IMR-90 (cell line): ENCODE measurements around the gene ZSWIM3. TPM values are rescaled to one million over a fixed set of nuclear protein-coding genes. Genes with fewer than 3 reads are reported as not detected.

Source experiments
- ATAC-seq: fragments of 200-7000 bp; cut with Tn5 transposase; 2 replicates; pipeline ENCODE4 v1.9.1; 2020; ENCODE audit warnings: low read depth, mild to moderate bottlenecking, moderate library complexity
- BruUV-seq: library from RNA; stranded (reverse); fragments of 400-500 nt; replicated peaks from 2 replicates; lab custom pipeline; 2021; lab: Mats Ljungman, UMichigan
- CTCF ChIA-PET: fragments of 300-600 bp; formaldehyde crosslinking; extraction: SDS; loops from one replicate; lab custom pipeline; 2021; ENCODE audit warnings: antibody characterized with exemption; lab: Yijun Ruan, JAX
- POLR2A ChIA-PET: fragments of 300-600 bp; sonication (Branson Sonifier 250); formaldehyde crosslinking; loops from one replicate; lab custom pipeline; 2022; ENCODE audit warnings: antibody characterized with exemption; ENCODE audit not compliant: unreplicated experiment; lab: Charles Lee
- DNase-seq: peaks from one replicate; pipeline ENCODE4 v3.0.0; 2013
- H2AFZ ChIP-seq: replicated peaks from 2 replicates; pipeline ENCODE3; 2013; ENCODE audit warnings: low read length, mild to moderate bottlenecking; ENCODE audit not compliant: poor library complexity
- H2AK5ac ChIP-seq: 2 replicates; pipeline ENCODE4 v1.6.1; 2013; ENCODE audit warnings: low read depth, low read length, inconsistent platforms
- H2AK9ac ChIP-seq: replicated peaks from 2 replicates; pipeline ENCODE3; 2013; ENCODE audit warnings: mild to moderate bottlenecking, low read depth, low read length, moderate library complexity; ENCODE audit not compliant: poor library complexity
- H2BK120ac ChIP-seq: 2 replicates; pipeline ENCODE4 v1.6.1; 2013; ENCODE audit warnings: low read depth, low read length, inconsistent platforms
- H2BK15ac ChIP-seq: 3 replicates; pipeline ENCODE4 v1.6.1; 2013; ENCODE audit warnings: low read depth, low read length, inconsistent platforms
- H2BK20ac ChIP-seq: 2 replicates; pipeline ENCODE4 v1.6.1; 2013; ENCODE audit warnings: low read depth, mild to moderate bottlenecking, inconsistent platforms, low read length, moderate library complexity
- H2BK5ac ChIP-seq: 2 replicates; pipeline ENCODE4 v1.6.1; 2013; ENCODE audit warnings: mild to moderate bottlenecking, low read depth, low read length, inconsistent platforms; ENCODE audit not compliant: poor library complexity, severe bottlenecking
- H3K14ac ChIP-seq: replicated peaks from 2 replicates; pipeline ENCODE4 v1.6.1; 2013; ENCODE audit warnings: low read depth, low read length, inconsistent platforms
- H3K18ac ChIP-seq: 2 replicates; pipeline ENCODE4 v1.6.1; 2013; ENCODE audit warnings: low read depth, low read length, control low read depth
- H3K23ac ChIP-seq: 2 replicates; pipeline ENCODE4 v1.6.1; 2013; ENCODE audit warnings: low read depth, low read length, inconsistent platforms
- H3K27ac ChIP-seq: 2 replicates; pipeline ENCODE4 v1.5.1; 2013; ENCODE audit warnings: mild to moderate bottlenecking, control low read depth, low read length; ENCODE audit not compliant: insufficient read depth
- H3K27me3 ChIP-seq: 2 replicates; pipeline ENCODE4 v1.6.1; 2013; ENCODE audit warnings: low read length; ENCODE audit not compliant: control insufficient read depth, insufficient read depth
- H3K36me3 ChIP-seq: 2 replicates; pipeline ENCODE4 v1.6.1; 2013; ENCODE audit warnings: low read length, mixed read lengths; ENCODE audit not compliant: control insufficient read depth, insufficient read depth
- H3K4ac ChIP-seq: 2 replicates; pipeline ENCODE4 v1.6.1; 2013; ENCODE audit warnings: low read depth, low read length, inconsistent platforms
- H3K4me1 ChIP-seq: 2 replicates; pipeline ENCODE4 v1.6.1; 2013; ENCODE audit warnings: low read length, mixed read lengths; ENCODE audit not compliant: control insufficient read depth, insufficient read depth
- H3K4me2 ChIP-seq: 2 replicates; pipeline ENCODE4 v1.6.1; 2013; ENCODE audit warnings: low read depth, mild to moderate bottlenecking, control low read depth, low read length, moderate library complexity
- H3K4me3 ChIP-seq: 2 replicates; pipeline ENCODE4 v1.5.1; 2013; ENCODE audit warnings: low read depth, mild to moderate bottlenecking, control low read depth, low read length, moderate library complexity; ENCODE audit not compliant: insufficient read depth
- H3K56ac ChIP-seq: 2 replicates; pipeline ENCODE4 v1.6.1; 2013; ENCODE audit warnings: low read length, inconsistent platforms; ENCODE audit not compliant: insufficient read depth; ENCODE audit errors: extremely low read depth
- H3K79me1 ChIP-seq, 2 experiments: 2 replicates each; pipeline ENCODE4 v1.6.1; 2013; ENCODE audit warnings: low read length in 2 of 2, inconsistent platforms in 1 of 2, low read depth in 1 of 2
- H3K9ac ChIP-seq: 2 replicates; pipeline ENCODE4 v1.6.1; 2013; ENCODE audit warnings: low read depth, low read length, control low read depth
- H3K9me1 ChIP-seq: 2 replicates; pipeline ENCODE4 v1.6.1; 2013; ENCODE audit warnings: low read length, inconsistent platforms; ENCODE audit not compliant: insufficient read depth
- H3K9me3 ChIP-seq: 2 replicates; pipeline ENCODE4 v1.6.1; 2013; ENCODE audit warnings: low read length; ENCODE audit not compliant: control insufficient read depth, insufficient read depth
- H4K20me1 ChIP-seq: 2 replicates; pipeline ENCODE4 v1.6.1; 2013; ENCODE audit warnings: low read length, inconsistent platforms; ENCODE audit not compliant: insufficient read depth
- H4K5ac ChIP-seq: 2 replicates; pipeline ENCODE4 v1.6.1; 2013; ENCODE audit warnings: mild to moderate bottlenecking, low read depth, low read length, control low read depth
- H4K8ac ChIP-seq, 2 experiments: 2 replicates each; pipeline ENCODE4 v1.6.1; 2013; ENCODE audit warnings: low read depth in 2 of 2, low read length in 2 of 2, control low read depth in 1 of 2, inconsistent platforms in 1 of 2
- H4K91ac ChIP-seq: 2 replicates; pipeline ENCODE4 v1.6.1; 2013; ENCODE audit warnings: low read depth, low read length, inconsistent platforms; ENCODE audit not compliant: insufficient read depth
- FOS ChIP-seq: fragments of 150-350 bp; IDR thresholded peaks from 2 replicates; pipeline ENCODE4 v1.6.1; 2016; ENCODE audit warnings: low read depth, low read length
- SMC3 ChIP-seq: fragments of 150-350 bp; IDR thresholded peaks from 2 replicates; pipeline ENCODE4 v1.6.1; 2016; ENCODE audit warnings: low read depth, mild to moderate bottlenecking, antibody characterized with exemption, low read length, moderate library complexity
- WGBS, 2 experiments: methylation state at CpG; one replicate each; pipeline versions ENCODE4 v1.1.5 to v1.1.7; 2013; ENCODE audit warnings: missing lambda C conversion rate in 2 of 2; ENCODE audit not compliant: insufficient read length in 1 of 2; ENCODE audit errors: extremely low coverage in 2 of 2; 5-methylcytosine and 5-hydroxymethylcytosine counted together
- dilution Hi-C: fragments of 300-500 bp; cut with HindIII; formaldehyde crosslinking; loops from one replicate; pipeline ENCODE4 v1.14.3; 2018; ENCODE audit warnings: low sequenced_read_pairs; ENCODE audit not compliant: unreplicated experiment
- in situ Hi-C: fragments of 300-500 bp; cut with MboI; formaldehyde crosslinking; loops from 3 replicates; pipeline ENCODE4 v1.14.3; 2019; ENCODE audit warnings: low sequenced_read_pairs, inconsistent platforms, mixed read lengths
- intact Hi-C: fragments of 100-400 bp; cut with micrococcal nuclease; formaldehyde crosslinking; loops from 2 replicates; pipeline ENCODE4 v1.10.0; 2022
- polyA plus RNA-seq, 3 experiments: library from polyadenylated mRNA; depleted of rRNA; stranded (reverse); fragments of >200 nt; gene quantifications; 2 replicates each; pipeline ENCODE4 v1.2.3, GENCODE V29; 2012; ENCODE audit warnings: low replicate concordance in 1 of 3
- total RNA-seq: library from RNA; depleted of rRNA; stranded (reverse); fragments of >200 nt; gene quantifications from 2 replicates; pipeline ENCODE4 v1.2.3, GENCODE V29; 2012

Gene ZSWIM3
- total and polyA plus RNA-seq, 2 of the 4 experiments (the other 2 are of a cell fraction), result 3.3 to 8.6 TPM

GRCh38 chr20:45827030-45827652 is 30.3 kb upstream of the ZSWIM3 start, which contains the start of gene TNNC2 (continued):
- TF ChIP-seq FOS (no peak), SMC3 (no peak)

DNA sequence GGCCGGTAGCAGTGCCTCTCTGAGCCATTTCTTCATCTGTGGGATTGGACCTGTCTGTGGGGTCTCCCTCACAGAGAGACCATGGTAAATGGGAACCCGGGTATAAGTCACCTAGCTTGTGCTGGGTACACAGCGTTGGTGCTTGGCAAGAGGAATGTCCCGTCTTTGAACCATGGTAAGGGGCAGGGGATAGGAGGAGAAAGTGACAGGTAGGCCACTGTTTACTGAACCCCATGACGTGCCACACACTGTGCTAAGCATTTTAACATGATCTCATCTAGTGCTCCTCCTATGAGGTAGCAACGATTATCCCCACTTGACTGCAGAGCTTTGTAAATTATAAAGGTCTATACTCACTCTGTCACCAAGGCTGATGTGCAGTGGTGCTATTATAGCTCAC is 29.7 kb upstream of the ZSWIM3 start:
- Histone ChIP-seq H3K4me3 (no peak overlapping the region), H3K9me3 (no peaks in the 10 kb centered on the region), H3K27ac (no peak overlapping the region), H3K18ac (no peak overlapping the region), H2AFZ (no peak overlapping the region), H3K9me1 (no peaks in the 10 kb centered on the region), H3K4me2 (no peak overlapping the region), H3K23ac (no peak overlapping the region), H2BK120ac (no peak overlapping the region), H2AK9ac (peak overlapping the region; percentile 50), H3K9ac (no peak overlapping the region), H3K14ac (no peak overlapping the region), H2AK5ac (no peak overlapping the region), H4K5ac (no peak overlapping the region), H2BK20ac (no peak overlapping the region), H3K56ac (no peak overlapping the region), H2BK5ac (no peak overlapping the region), H4K8ac (no peak overlapping the region), H4K91ac (no peak overlapping the region), H3K36me3 (no peaks in the 10 kb centered on the region), H3K4me1 (peaks cover 18% of the 10 kb centered on the region), H3K27me3 (peaks cover 2% of the 10 kb centered on the region; the same call in 1 of the 2 replicates), H2BK15ac (no peak overlapping the region), H4K20me1 (no peaks in the 10 kb centered on the region), H3K4ac (no peak overlapping the region), H3K79me1 (no peaks in the 10 kb centered on the region)
- CTCF ChIA-PET, result no interaction called here
- no CpG with 5 or more reads among the region's 6 CpGs for WGBS, 2 experiments
- no peak for ATAC-seq
- POLR2A ChIA-PET, result no interaction called here
- dilution Hi-C loops, result no loop called here
- intact Hi-C loops, result no loop called here
- no TSS peak for BruUV-seq
- TF ChIP-seq SMC3, result no peak
- in situ Hi-C loops, result no loop called here
- DNase-seq, result no peak
